Kidney epithelial cell (primary cell): Measurements from ENCODE around the gene ACOT8. TPM values are rescaled to one million over a fixed set of nuclear protein-coding genes. Genes with fewer than 3 reads are reported as not detected.
A peak's percentile ranks its signal among the peaks of the same experiment; 100 is the strongest.
"Not testable (repeated sequence)": the region's sequence is repeated elsewhere in the genome, so short reads cannot be mapped to it uniquely, and the experiment has no call there.

ENCODE experiments used
- DNase-seq: peaks from one replicate; pipeline ENCODE4 v3.0.0-alpha.2; 2010; ENCODE audit warnings: low read depth
- H3K27me3 ChIP-seq: 2 replicates; pipeline ENCODE4 v1.6.0; 2011; ENCODE audit warnings: low read length; ENCODE audit not compliant: control insufficient read depth, insufficient read depth
- H3K36me3 ChIP-seq: 2 replicates; pipeline ENCODE4 v1.5.1; 2011; ENCODE audit warnings: low read length; ENCODE audit not compliant: control insufficient read depth, insufficient read depth
- H3K4me3 ChIP-seq: 2 replicates; pipeline ENCODE4 v1.5.1; 2011; ENCODE audit warnings: low read depth, mild to moderate bottlenecking, control low read depth, low read length
- total RNA-seq: library from RNA; depleted of rRNA; stranded (reverse); fragments of >200 nt; gene quantifications from 2 replicates; pipeline ENCODE4 v1.2.3, GENCODE V29; 2015
- TF ChIP-seq, protein P1 (sequence below): IDR thresholded peaks from 2 replicates; pipeline ENCODE4 v1.5.1; 2011; ENCODE audit warnings: mild to moderate bottlenecking, moderate library complexity, low read length, control low read depth, inconsistent platforms; ENCODE audit not compliant: insufficient read depth, poor library complexity, severe bottlenecking

The ACOT8 gene
- total RNA-seq, 1 donor from 2014 or later: 35.3 TPM

DNA sequence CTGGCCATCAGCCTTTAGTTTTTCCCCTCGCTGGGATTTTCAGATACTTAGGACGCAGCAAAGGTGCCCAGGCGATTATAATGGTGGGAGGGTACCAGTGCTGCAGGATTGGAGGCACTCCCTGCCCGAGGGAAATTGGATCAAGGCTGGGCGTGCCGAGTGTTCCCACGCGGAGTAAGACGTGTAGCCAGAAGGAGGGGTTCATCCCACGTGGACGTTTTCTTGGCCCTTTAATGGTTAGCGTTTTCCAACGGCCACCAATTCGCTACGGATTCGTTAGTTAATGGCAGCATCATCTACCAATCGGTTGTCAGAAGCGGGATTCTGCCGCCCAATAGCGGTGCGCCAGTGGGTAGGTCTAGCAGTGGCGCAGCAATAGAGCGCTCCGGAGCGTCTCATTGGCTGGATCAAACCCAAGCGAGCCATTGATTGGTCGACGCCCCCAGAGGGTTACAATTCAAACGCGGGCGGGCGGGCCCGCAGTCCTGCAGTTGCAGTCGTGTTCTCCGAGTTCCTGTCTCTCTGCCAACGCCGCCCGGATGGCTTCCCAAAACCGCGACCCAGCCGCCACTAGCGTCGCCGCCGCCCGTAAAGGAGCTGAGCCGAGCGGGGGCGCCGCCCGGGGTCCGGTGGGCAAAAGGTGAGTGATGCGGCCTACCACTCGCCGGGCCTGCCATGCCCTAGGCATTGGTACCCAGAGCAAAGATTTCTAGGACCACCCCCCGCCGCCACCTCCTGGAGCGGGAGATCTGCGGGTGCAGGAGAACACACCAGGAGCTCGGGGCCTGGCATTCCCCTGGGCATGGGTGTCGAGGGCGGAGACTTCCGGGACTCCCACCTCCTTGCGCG lies 44.8 kb downstream of the ACOT8 start, which contains the start of gene UBE2C:
Gene UBE2C (plus strand): TSS at position 488 of the 849 bp plus-strand sequence. CDS start 52 bp downstream, at position 540.
- Histone ChIP-seq H3K4me3 (peak within 1 kb of the TSS; percentile 75), H3K36me3 (peaks cover 5% of the 10 kb centered on the region), H3K27me3 (no peaks in the 10 kb centered on the region)
- TF ChIP-seq, protein P1, sequence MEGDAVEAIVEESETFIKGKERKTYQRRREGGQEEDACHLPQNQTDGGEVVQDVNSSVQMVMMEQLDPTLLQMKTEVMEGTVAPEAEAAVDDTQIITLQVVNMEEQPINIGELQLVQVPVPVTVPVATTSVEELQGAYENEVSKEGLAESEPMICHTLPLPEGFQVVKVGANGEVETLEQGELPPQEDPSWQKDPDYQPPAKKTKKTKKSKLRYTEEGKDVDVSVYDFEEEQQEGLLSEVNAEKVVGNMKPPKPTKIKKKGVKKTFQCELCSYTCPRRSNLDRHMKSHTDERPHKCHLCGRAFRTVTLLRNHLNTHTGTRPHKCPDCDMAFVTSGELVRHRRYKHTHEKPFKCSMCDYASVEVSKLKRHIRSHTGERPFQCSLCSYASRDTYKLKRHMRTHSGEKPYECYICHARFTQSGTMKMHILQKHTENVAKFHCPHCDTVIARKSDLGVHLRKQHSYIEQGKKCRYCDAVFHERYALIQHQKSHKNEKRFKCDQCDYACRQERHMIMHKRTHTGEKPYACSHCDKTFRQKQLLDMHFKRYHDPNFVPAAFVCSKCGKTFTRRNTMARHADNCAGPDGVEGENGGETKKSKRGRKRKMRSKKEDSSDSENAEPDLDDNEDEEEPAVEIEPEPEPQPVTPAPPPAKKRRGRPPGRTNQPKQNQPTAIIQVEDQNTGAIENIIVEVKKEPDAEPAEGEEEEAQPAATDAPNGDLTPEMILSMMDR: no peak
- DNase-seq: peak; percentile 94

DNA sequence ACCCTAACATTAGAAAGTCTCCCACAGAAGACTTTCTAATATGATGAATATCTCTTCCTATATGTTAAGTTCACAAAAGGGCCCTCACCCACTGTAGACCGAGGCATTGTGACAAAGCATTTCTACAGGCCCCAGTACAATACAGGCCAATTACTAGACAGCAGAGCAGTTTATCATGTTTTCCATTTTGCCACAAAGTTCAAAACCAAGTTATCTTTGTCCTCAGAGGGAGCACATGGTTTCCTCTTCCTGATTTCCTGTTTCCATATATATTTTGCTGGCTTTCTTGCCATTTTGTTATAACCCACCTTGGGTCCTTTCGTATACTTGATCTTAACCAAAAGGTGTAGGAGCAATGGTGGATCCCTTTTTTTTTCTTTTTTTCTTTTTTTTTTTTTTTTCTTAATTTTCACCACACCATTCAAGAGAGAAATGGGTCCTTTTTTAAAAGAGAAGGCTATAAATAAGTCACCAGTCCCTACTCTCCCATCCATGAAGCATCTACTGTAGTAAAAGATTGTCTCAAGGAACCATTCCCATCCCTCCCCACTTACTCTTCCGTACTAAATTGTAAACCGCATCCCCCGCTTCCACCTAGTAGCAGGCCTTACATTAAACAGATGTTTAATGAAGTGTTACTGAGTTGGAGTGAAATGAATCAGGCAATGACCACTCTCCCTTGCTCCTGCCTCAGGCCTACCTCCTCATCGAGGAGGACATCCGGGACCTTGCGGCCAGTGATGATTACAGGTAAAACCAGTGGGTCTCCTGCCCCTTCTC lies 46.8 kb downstream of the ACOT8 start:
- no peak overlapping the region for H3K4me3 ChIP-seq
- H3K27me3 ChIP-seq: no peaks in the 10 kb centered on the region
- H3K36me3 ChIP-seq: peaks cover 5% of the 10 kb centered on the region
- DNase-seq: no peak
- TF ChIP-seq, protein P1: no peak

DNA sequence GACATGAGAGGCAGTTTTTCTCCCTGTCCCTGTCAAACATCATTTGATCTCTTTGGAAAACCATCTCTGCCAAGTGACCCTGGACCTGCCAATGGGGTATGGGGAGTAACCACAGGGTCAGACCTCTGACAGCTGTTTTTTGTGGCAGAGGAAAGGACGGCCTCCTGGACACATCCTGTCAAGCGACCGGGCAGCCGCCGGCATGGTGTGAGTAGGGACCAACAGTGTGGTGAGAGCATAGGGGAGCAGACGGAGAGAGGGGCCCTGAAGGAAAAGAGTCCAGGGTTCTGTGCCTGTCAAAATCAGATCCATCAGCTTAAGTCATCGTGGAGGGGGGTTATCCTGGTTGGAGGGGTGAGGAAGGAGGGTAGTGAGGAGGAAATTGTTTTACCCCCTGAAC lies 55.3 kb downstream of the ACOT8 start:
- peaks cover 2% of the 10 kb centered on the region for H3K36me3 ChIP-seq
- H3K27me3 ChIP-seq: no peaks in the 10 kb centered on the region
- TF ChIP-seq, protein P1: no peak
- DNase-seq: no peak
- H3K4me3 ChIP-seq: no peak overlapping the region

DNA sequence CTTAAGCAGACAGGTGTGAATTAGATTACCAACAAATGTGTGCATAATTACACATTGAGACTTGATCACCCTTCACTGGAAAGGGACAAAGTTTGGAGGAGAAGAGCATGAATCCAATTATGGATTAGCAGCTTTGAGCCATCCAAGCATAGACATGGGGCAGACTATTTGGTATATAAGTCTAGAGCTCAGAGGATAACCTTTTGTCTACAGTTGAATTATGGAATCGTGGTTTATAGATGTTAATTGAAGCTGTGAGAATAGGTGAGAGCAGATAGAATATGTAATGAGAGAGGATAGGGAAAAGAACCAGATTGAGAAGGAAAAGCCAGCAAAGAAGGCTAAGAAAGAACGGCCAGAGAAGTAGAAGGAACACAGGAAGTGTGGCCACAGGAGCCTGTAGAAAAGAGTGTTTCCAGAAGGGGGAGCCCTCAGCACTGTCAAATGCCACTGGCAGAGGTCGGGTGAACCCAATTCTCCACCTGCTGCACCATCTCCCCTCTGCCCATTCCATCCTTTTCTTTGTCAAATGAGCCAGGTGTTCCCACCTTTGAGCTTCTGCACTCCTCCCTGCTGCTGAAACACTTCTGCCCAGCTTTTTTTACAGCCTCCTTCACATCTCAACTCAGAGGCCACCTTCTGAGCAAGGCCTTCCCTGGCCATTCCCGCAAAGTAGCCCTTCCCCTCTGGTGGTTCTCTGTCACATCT lies 58.1 kb downstream of the ACOT8 start:
- TF ChIP-seq, protein P1: peak; percentile 83
- H3K4me3 ChIP-seq: no peak overlapping the region
- H3K36me3 ChIP-seq: no peaks in the 10 kb centered on the region
- no peak for DNase-seq
- H3K27me3 ChIP-seq: no peaks in the 10 kb centered on the region

DNA sequence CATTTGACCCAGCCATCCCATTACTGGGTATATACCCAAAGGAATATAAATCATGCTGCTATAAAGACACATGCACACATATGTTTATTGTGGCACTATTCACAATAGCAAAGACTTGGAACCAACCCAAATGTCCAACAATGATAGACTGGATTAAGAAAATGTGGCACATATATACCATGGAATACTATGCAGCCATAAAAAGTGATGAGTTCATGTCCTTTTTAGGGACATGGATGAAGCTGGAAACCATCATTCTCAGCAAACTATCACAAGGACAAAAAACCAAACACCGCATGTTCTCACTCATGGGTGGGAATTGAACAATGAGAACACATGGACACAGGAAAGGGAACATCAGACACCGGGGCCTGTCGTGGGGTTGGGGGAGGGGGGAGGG lies 59.2 kb downstream of the ACOT8 start:
- not testable (repeated sequence) for DNase-seq, H3K27me3 ChIP-seq, H3K36me3 ChIP-seq, H3K4me3 ChIP-seq

DNA sequence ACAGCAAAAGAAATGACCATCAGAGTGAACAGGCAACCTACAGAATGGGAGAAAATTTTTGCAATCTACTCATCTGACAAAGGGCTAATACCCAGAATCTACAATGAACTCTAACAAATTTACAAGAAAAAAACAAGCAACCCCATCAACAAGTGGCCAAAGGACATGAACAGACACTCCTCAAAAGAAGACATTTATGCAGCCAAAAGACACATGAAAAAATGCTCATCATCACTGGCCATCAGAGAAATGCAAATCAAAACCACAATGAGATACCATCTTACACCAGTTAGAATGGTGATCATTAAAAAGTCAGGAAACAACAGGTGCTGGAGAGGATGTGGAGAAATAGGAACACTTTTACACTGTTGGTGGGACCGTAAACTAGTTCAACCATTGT lies 59.7 kb downstream of the ACOT8 start:
- not testable (repeated sequence) for DNase-seq, H3K4me3 ChIP-seq, H3K27me3 ChIP-seq, H3K36me3 ChIP-seq
